ENCODE data around the gene TTC6.

GRCh38 chr14:37580146-37580545 is 15.3 kb upstream of the TTC6 start:
- TF ChIP-seq POLR2AphosphoS5 (IDR thresholded peaks at IDR 0.05; ENCODE audit: low read depth, low read length) (no peak), POLR2A (IDR thresholded peaks at IDR 0.05; ENCODE audit: low read depth, low read length) (no peak), SPI1 (IDR thresholded peaks at IDR 0.05; ENCODE audit: low read depth, low read length) (no peak)
